H9 (cell line): ENCODE data around the gene ZNFX1. TPM values are rescaled to one million over a fixed set of nuclear protein-coding genes. Genes with fewer than 3 reads are reported as not detected.

ENCODE experiments used
- DNase-seq: peaks from one replicate; pipeline ENCODE4 v3.0.0-alpha.2; 2017
- H2AFZ ChIP-seq: one replicate; pipeline ENCODE4 v1.6.1; 2013; ENCODE audit warnings: mild to moderate bottlenecking, low read length, control low read depth, moderate library complexity
- H2AK5ac ChIP-seq: 2 replicates; pipeline ENCODE4 v1.6.1; 2013; ENCODE audit warnings: low read length, control low read depth, mixed read lengths; ENCODE audit not compliant: insufficient read length
- H2BK120ac ChIP-seq: one replicate; pipeline ENCODE4 v1.6.1; 2013; ENCODE audit warnings: low read depth, mild to moderate bottlenecking, low read length, control low read depth, inconsistent platforms; ENCODE audit not compliant: poor library complexity, severe bottlenecking
- H2BK12ac ChIP-seq: 2 replicates; pipeline ENCODE4 v1.6.1; 2013; ENCODE audit warnings: low read length, control low read depth, mixed read lengths, low read depth; ENCODE audit not compliant: insufficient read length
- H2BK15ac ChIP-seq: 2 replicates; pipeline ENCODE4 v1.6.1; 2013; ENCODE audit warnings: low read depth, low read length, control low read depth
- H2BK20ac ChIP-seq: one replicate; pipeline ENCODE4 v1.6.1; 2013; ENCODE audit warnings: low read depth, mild to moderate bottlenecking, low read length, control low read depth, inconsistent platforms; ENCODE audit not compliant: poor library complexity, severe bottlenecking
- H2BK5ac ChIP-seq: 2 replicates; pipeline ENCODE4 v1.6.1; 2013; ENCODE audit warnings: low read length, control low read depth, mixed read lengths; ENCODE audit not compliant: insufficient read length
- H3K14ac ChIP-seq: 2 replicates; pipeline ENCODE4 v1.6.1; 2013; ENCODE audit warnings: low read length, control low read depth; ENCODE audit not compliant: insufficient read depth
- H3K18ac ChIP-seq: 2 replicates; pipeline ENCODE4 v1.6.1; 2013; ENCODE audit warnings: low read depth, mild to moderate bottlenecking, mixed read lengths, low read length, control low read depth; ENCODE audit not compliant: insufficient read length
- H3K23ac ChIP-seq: 2 replicates; pipeline ENCODE4 v1.6.1; 2013; ENCODE audit warnings: low read length, control low read depth, mixed read lengths, low read depth; ENCODE audit not compliant: insufficient read length
- H3K23me2 ChIP-seq: 2 replicates; pipeline ENCODE4 v1.6.1; 2013; ENCODE audit warnings: low read depth, mild to moderate bottlenecking, mixed read lengths, low read length, control low read depth; ENCODE audit not compliant: insufficient read length, poor library complexity, severe bottlenecking
- H3K27ac ChIP-seq: 2 replicates; pipeline ENCODE4 v1.5.1; 2013; ENCODE audit warnings: low read length, control low read depth, mixed read lengths, low read depth; ENCODE audit not compliant: insufficient read length
- H3K27me3 ChIP-seq: 2 replicates; pipeline ENCODE4 v1.6.1; 2013; ENCODE audit warnings: low read length, control low read depth, inconsistent platforms; ENCODE audit not compliant: insufficient read depth
- H3K4ac ChIP-seq: 2 replicates; pipeline ENCODE4 v1.6.1; 2013; ENCODE audit warnings: low read depth, mild to moderate bottlenecking, control low read depth, inconsistent platforms, low read length, moderate library complexity
- H3K4me1 ChIP-seq: 2 replicates; pipeline ENCODE4 v1.6.1; 2013; ENCODE audit warnings: low read length, control low read depth, inconsistent platforms; ENCODE audit not compliant: insufficient read depth
- H3K4me2 ChIP-seq: 2 replicates; pipeline ENCODE4 v1.6.1; 2013; ENCODE audit warnings: low read length, control low read depth, mixed read lengths; ENCODE audit not compliant: insufficient read length, insufficient read depth
- H3K56ac ChIP-seq: 2 replicates; pipeline ENCODE4 v1.6.1; 2013; ENCODE audit warnings: low read depth, mild to moderate bottlenecking, mixed read lengths, low read length, control low read depth; ENCODE audit not compliant: insufficient read length
- H3K79me1 ChIP-seq: 2 replicates; pipeline ENCODE4 v1.6.1; 2013; ENCODE audit warnings: low read depth, mild to moderate bottlenecking, moderate library complexity, low read length, control low read depth, inconsistent platforms; ENCODE audit not compliant: insufficient read depth, poor library complexity, severe bottlenecking
- H3K79me2 ChIP-seq: 2 replicates; pipeline ENCODE4 v1.6.1; 2013; ENCODE audit warnings: low read length, control low read depth, inconsistent platforms; ENCODE audit not compliant: insufficient read depth
- H3K9ac ChIP-seq: 2 replicates; pipeline ENCODE4 v1.6.1; 2013; ENCODE audit warnings: low read length, control low read depth, mixed read lengths; ENCODE audit not compliant: insufficient read length; ENCODE audit errors: extremely low read depth
- H3K9me3 ChIP-seq: one replicate; pipeline ENCODE4 v1.6.1; 2013; ENCODE audit warnings: low read depth, low read length, inconsistent platforms; ENCODE audit not compliant: control insufficient read depth
- H3T11ph ChIP-seq: one replicate; pipeline ENCODE4 v1.6.1; 2013; ENCODE audit warnings: mild to moderate bottlenecking, low read length, control low read depth, inconsistent platforms
- H4K20me1 ChIP-seq: one replicate; pipeline ENCODE4 v1.6.1; 2013; ENCODE audit not compliant: control insufficient read depth, insufficient read length, insufficient read depth
- H4K5ac ChIP-seq: 2 replicates; pipeline ENCODE4 v1.6.1; 2013; ENCODE audit warnings: low read depth, mild to moderate bottlenecking, mixed read lengths, low read length, control low read depth; ENCODE audit not compliant: insufficient read length
- H4K8ac ChIP-seq: replicated peaks from 2 replicates; pipeline ENCODE4 v1.6.1; 2013; ENCODE audit warnings: low read length, control low read depth, mixed read lengths, low read depth; ENCODE audit not compliant: insufficient read length
- H4K91ac ChIP-seq: 2 replicates; pipeline ENCODE4 v1.6.1; 2013; ENCODE audit warnings: low read depth, mild to moderate bottlenecking, moderate library complexity, mixed read lengths, low read length, control low read depth; ENCODE audit not compliant: insufficient read length
- H3K27ac Mint-ChIP-seq, 3 experiments: 2 replicates in 2 of 3; 3 replicates in 1 of 3; pipeline ENCODE4 v1.8.0; 2020 to 2021; ENCODE audit warnings: mixed read lengths in 3 of 3, mild to moderate bottlenecking in 1 of 3, moderate library complexity in 1 of 3
- H3K27me3 Mint-ChIP-seq: 2 replicates; pipeline ENCODE4 v1.8.0; 2021; ENCODE audit warnings: low read depth, mild to moderate bottlenecking, moderate library complexity, mixed read lengths
- H3K36me3 Mint-ChIP-seq, 3 experiments: 2 replicates in 2 of 3; 3 replicates in 1 of 3; pipeline ENCODE4 v1.8.0; 2020 to 2021; ENCODE audit warnings: low read depth in 3 of 3, mixed read lengths in 3 of 3; ENCODE audit not compliant: insufficient read depth in 1 of 3
- H3K4me1 Mint-ChIP-seq, 2 experiments: 2 replicates each; pipeline ENCODE4 v1.8.0; 2020; ENCODE audit warnings: mixed read lengths in 2 of 2
- H3K4me3 Mint-ChIP-seq, 2 experiments: 2 replicates in 1 of 2; 3 replicates in 1 of 2; pipeline ENCODE4 v1.8.0; 2020 to 2021; ENCODE audit warnings: mild to moderate bottlenecking in 2 of 2, mixed read lengths in 2 of 2, moderate library complexity in 1 of 2
- H3K9me3 Mint-ChIP-seq, 2 experiments: 2 replicates in 1 of 2; 3 replicates in 1 of 2; pipeline ENCODE4 v1.8.0; 2020; ENCODE audit warnings: mild to moderate bottlenecking in 2 of 2, mixed read lengths in 2 of 2, moderate library complexity in 1 of 2
- CTCF ChIP-seq: fragments of 200-600 bp; sonication (generic); conservative IDR thresholded peaks from 3 replicates; pipeline ENCODE4 v1.8.0; 2021; ENCODE audit warnings: antibody characterized with exemption, mild to moderate bottlenecking
- WGBS: extraction: QIAGEN DNeasy Blood & Tissue Kit; methylation state at CpG from one replicate; pipeline ENCODE4 v1.1.7; 2013; ENCODE audit warnings: missing lambda C conversion rate, low lambda C conversion rate, mixed read lengths; ENCODE audit not compliant: insufficient read length; ENCODE audit errors: extremely low coverage; 5-methylcytosine and 5-hydroxymethylcytosine counted together
- total RNA-seq: library from RNA; stranded (reverse); gene quantifications from 2 replicates; pipeline ENCODE4 v1.2.1, GENCODE V29; 2021

The ZNFX1 gene
- total RNA-seq, 1 experiment from 2014 or later, result 13.3 TPM

- Histone ChIP-seq H3K56ac (no peak overlapping the region), H2BK12ac (no peak overlapping the region), H3K27me3 (no peaks in the 10 kb centered on the region), H3K4me1 (no peaks in the 10 kb centered on the region), H4K91ac (no peak overlapping the region), H3K9ac (peak overlapping the region; percentile 99), H3K79me1 (no peaks in the 10 kb centered on the region), H3K4me2 (peak overlapping the region; percentile 100), H3K27ac (peak overlapping the region; percentile 87), H2BK120ac (no peak overlapping the region), H3K23ac (no peak overlapping the region), H4K8ac (no peak overlapping the region), H3K9me3 (no peaks in the 10 kb centered on the region), H3K79me2 (peaks cover 73% of the 10 kb centered on the region), H3K18ac (no peak overlapping the region), H2BK15ac (no peak overlapping the region), H4K20me1 (no peaks in the 10 kb centered on the region), H3T11ph (no peak overlapping the region), H3K14ac (no peak overlapping the region), H4K5ac (no peak overlapping the region), H2BK5ac (no peak overlapping the region), H2AK5ac (no peak overlapping the region), H3K23me2 (peaks cover 39% of the 10 kb centered on the region), H3K4ac (no peak overlapping the region), H2BK20ac (no peak overlapping the region), H2AFZ (no peak overlapping the region)
- TF ChIP-seq CTCF, result no peak
- H3K27ac Mint-ChIP-seq, result peak overlapping the region; percentile 92 to 99 (median 97); a peak in 6 of 7 replicates
- H3K4me3 Mint-ChIP-seq, result peak overlapping the region; percentile 99
- H3K9me3 Mint-ChIP-seq, result peaks cover 24 to 37% of the 10 kb centered on the region in 2 experiments
- WGBS, result no CpG with 5 or more reads among the region's 9 CpGs
- peaks cover 86 to 88% (median 88%) of the 10 kb centered on the region in 3 experiments for H3K36me3 Mint-ChIP-seq
- H3K27me3 Mint-ChIP-seq, result peaks cover 19% of the 10 kb centered on the region
- peaks cover 61 to 74% of the 10 kb centered on the region in 2 experiments for H3K4me1 Mint-ChIP-seq
- no peak for DNase-seq
Measured at GRCh38 chr20:49281913-49282467, 4.1 kb upstream of the ZNFX1 start.
